Measurements from ENCODE around the gene NINJ1. TPM values are rescaled to one million over a fixed set of nuclear protein-coding genes. Genes with fewer than 3 reads are reported as not detected.

NINJ1 gene
- total and polyA plus RNA-seq, 2 of the 4 experiments (the other 2 are of a cell fraction), result 21.9 to 38.8 TPM

DNA sequence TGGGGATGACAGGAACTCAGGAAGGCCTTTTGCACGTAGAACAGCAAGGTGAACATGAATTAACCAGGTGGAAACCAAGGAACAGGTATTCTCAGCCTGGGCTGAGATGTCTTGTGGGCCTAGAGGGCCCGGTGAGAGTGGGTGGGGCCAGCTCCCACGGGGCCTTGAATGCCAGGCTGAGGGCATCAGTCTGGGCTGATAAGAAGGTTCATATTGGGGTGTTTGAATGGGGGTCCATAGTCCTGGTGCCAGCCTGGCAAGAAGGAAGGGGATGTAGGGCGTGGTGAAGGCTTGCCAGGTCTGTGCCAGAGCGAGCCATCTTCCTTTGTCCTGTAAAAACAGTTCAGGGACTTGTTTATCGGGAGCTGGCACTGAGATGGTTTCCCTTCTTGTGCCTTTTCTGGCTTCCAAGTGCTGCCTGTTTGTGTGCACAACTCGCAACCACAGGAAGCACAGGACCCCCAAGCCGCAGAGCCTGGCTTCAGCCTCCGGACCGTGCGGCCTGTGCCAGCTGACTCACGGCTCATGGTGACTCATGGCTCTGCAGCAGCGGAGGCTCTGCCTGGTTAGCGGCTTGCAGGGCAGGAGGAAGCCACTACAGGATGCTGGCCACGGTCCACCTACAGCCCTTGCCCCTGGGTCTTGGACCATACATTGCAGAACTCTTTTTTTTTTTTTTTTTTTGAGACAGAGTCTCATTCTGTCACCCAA, 35.7 kb downstream of the NINJ1 start (continued):
- TF ChIP-seq, protein P1, sequence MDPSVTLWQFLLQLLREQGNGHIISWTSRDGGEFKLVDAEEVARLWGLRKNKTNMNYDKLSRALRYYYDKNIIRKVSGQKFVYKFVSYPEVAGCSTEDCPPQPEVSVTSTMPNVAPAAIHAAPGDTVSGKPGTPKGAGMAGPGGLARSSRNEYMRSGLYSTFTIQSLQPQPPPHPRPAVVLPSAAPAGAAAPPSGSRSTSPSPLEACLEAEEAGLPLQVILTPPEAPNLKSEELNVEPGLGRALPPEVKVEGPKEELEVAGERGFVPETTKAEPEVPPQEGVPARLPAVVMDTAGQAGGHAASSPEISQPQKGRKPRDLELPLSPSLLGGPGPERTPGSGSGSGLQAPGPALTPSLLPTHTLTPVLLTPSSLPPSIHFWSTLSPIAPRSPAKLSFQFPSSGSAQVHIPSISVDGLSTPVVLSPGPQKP (IDR thresholded peaks at IDR 0.05; ENCODE audit: borderline replicate concordance, low read depth, low read length), result no peak

DNA sequence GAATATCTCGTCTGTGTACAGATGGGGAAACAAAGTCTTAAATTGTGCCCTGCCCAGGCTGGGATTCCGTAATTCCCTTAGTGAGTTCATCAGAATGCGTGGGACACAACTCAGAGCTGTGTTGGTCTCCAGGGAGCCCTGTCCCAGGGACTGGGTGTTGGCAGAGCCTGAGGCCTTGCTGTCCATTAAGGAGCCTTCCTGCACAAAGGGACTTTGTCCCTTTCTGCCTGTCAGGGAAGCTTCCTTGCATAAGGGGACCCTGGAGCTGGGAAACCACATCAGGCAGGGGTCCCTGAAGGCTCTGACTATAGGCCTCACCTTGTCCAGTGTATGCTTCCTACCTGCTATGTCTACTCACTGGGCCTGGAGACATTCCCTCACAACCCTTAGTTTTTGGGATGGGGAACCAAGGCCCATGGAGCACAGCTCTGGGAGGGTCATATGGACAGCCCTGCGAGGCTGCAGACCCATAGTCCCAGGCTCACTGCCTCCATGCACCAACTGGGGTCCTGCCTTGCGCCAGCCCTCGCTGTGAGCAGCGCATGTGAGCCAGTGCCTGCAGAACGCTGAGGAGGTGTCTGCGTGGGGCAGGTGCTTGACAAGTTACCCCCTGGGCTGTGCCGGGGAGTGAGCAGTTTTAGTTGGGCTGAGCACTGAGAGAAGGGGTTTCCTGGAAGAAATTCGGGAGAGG, 36.4 kb downstream of the NINJ1 start:
- peak overlapping the region; percentile 98 for H3K27ac ChIP-seq (ENCODE audit: insufficient read depth, low read length)
- no peaks in the 10 kb centered on the region for H3K9me3 ChIP-seq (ENCODE audit: control insufficient read depth, insufficient read depth, low read length)
- peak overlapping the region; percentile 91 for H2BK120ac ChIP-seq (ENCODE audit: low read depth, low read length)
- peak overlapping the region; percentile 99 for H3K23ac ChIP-seq (ENCODE audit: low read depth, low read length)
- H4K91ac ChIP-seq (ENCODE audit: insufficient read depth, low read depth, low read length), result peak overlapping the region; percentile 94
- H3K4me1 ChIP-seq (ENCODE audit: control insufficient read depth, insufficient read depth, low read length), result peaks cover 24% of the 10 kb centered on the region
- no TSS peak for BruUV-seq (replicated peaks)
- ATAC-seq (ENCODE audit: low read depth) (no peak), DNase-seq (peak; percentile 12)
- H3K18ac ChIP-seq (ENCODE audit: low read depth, low read length), result peak overlapping the region; percentile 82
- 93% methylated on average over 5 of the region's 11 CpGs; no CpG with 5 or more reads in 1 of the 2 experiments for WGBS, 2 experiments (ENCODE audit: extremely low coverage in 2 of 2, insufficient read length in 1 of 2)
- peaks cover 20% of the 10 kb centered on the region for H3K9me1 ChIP-seq (ENCODE audit: insufficient read depth, low read length)
- POLR2A ChIA-PET (ENCODE audit: unreplicated experiment), result no interaction called here
- peak overlapping the region; percentile 87 for H3K56ac ChIP-seq (ENCODE audit: extremely low read depth, insufficient read depth, low read length)
- H2BK15ac ChIP-seq (ENCODE audit: low read depth, low read length), result peak overlapping the region; percentile 90; the same call in 2 of the 3 replicates
- intact Hi-C loops (cut with micrococcal nuclease), result loop anchor here (2.0 to 10.0 kb wide), 2 partner anchors 95 to 357 kb away; partner anchors contain the start of genes FAM120A and FAM120AOS
- H2AK9ac ChIP-seq (replicated peaks; ENCODE audit: low read depth, low read length, poor library complexity), result peak overlapping the region; percentile 96
- peak overlapping the region; percentile 91 for H2BK20ac ChIP-seq (ENCODE audit: low read depth, low read length)
- peak overlapping the region; percentile 84 to 86 for H4K8ac ChIP-seq (ENCODE audit: low read depth in 2 of 2, low read length in 2 of 2)
- H4K5ac ChIP-seq (ENCODE audit: low read depth, low read length), result peak overlapping the region; percentile 38
- TF ChIP-seq MXI1 (IDR thresholded peaks at IDR 0.05; ENCODE audit: borderline replicate concordance, low read depth, low read length), result no peak
- TF ChIP-seq POLR2A (IDR thresholded peaks at IDR 0.05; ENCODE audit: low read depth, low read length), result no peak
- TF ChIP-seq FOS (IDR thresholded peaks at IDR 0.05; ENCODE audit: low read depth, low read length), result no peak
- TF ChIP-seq NFE2L2 (IDR thresholded peaks at IDR 0.05; ENCODE audit: low read depth, low read length), result no peak
- TF ChIP-seq BHLHE40 (IDR thresholded peaks at IDR 0.05; ENCODE audit: low read depth, low read length), result no peak
- no peak for TF ChIP-seq RAD21 (IDR thresholded peaks at IDR 0.05; ENCODE audit: low read length)
- TF ChIP-seq, protein P1 (IDR thresholded peaks at IDR 0.05; ENCODE audit: borderline replicate concordance, low read depth, low read length), result no peak
- TF ChIP-seq MAFK (IDR thresholded peaks at IDR 0.05; ENCODE audit: low read depth, low read length), result no peak
- TF ChIP-seq CHD1 (IDR thresholded peaks at IDR 0.05; ENCODE audit: low read depth, low read length), result no peak
- H4K20me1 ChIP-seq (ENCODE audit: insufficient read depth, low read length), result peaks cover 21% of the 10 kb centered on the region
- peak overlapping the region; percentile 87 for H3K14ac ChIP-seq (replicated peaks; ENCODE audit: low read depth, low read length)
- peak overlapping the region; percentile 95 for H2BK5ac ChIP-seq (ENCODE audit: low read depth, low read length, poor library complexity, severe bottlenecking)
- H3K36me3 ChIP-seq (ENCODE audit: control insufficient read depth, insufficient read depth, low read length), result no peaks in the 10 kb centered on the region
- H3K27me3 ChIP-seq (ENCODE audit: control insufficient read depth, insufficient read depth, low read length), result no peaks in the 10 kb centered on the region
- CTCF ChIA-PET, result interaction anchor here (0.6 to 1.4 kb wide), 2 partner anchors 11 to 241 kb away, joined by 4 to 9 read pairs; no protein-coding TSS in a partner anchor
- H2AFZ ChIP-seq (replicated peaks; ENCODE audit: low read length, poor library complexity), result peak overlapping the region; percentile 82
- H3K9ac ChIP-seq (ENCODE audit: low read depth, low read length), result peak overlapping the region; percentile 65
- dilution Hi-C loops (cut with HindIII; ENCODE audit: low sequenced_read_pairs, unreplicated experiment), result no loop called here
- peaks cover 27 to 36% of the 10 kb centered on the region in 2 experiments for H3K79me1 ChIP-seq (ENCODE audit: low read depth in 1 of 2, low read length in 2 of 2)
- H3K4ac ChIP-seq (ENCODE audit: low read depth, low read length), result peak overlapping the region; percentile 96
- peak overlapping the region; percentile 87 for H3K4me3 ChIP-seq (ENCODE audit: insufficient read depth, low read depth, low read length)
- H3K4me2 ChIP-seq (ENCODE audit: low read depth, low read length), result peak overlapping the region; percentile 77
- peak overlapping the region; percentile 96 for H2AK5ac ChIP-seq (ENCODE audit: low read depth, low read length)
- in situ Hi-C loops (cut with MboI; ENCODE audit: low sequenced_read_pairs), result no loop called here
